Liver (tissue), 9 donors: ENCODE results near the gene SGO2. TPM values are rescaled to one million over a fixed set of nuclear protein-coding genes. Genes with fewer than 3 reads are reported as not detected.

Source experiments
- DNase-seq: peaks from one replicate; pipeline ENCODE4 v3.0.0-alpha.2; 2017; ENCODE audit warnings: low spot score
- H3K27ac ChIP-seq, 2 donors: one replicate each; pipeline ENCODE4 v1.7.0; 2013; ENCODE audit warnings: inconsistent platforms in 2 of 2, low read length in 2 of 2, control low read depth in 1 of 2, low read depth in 1 of 2, mild to moderate bottlenecking in 1 of 2
- H3K27me3 ChIP-seq, 4 donors: one replicate each; pipeline versions ENCODE4 v1.6.1 to v1.7.0; 2013; ENCODE audit warnings: low read length in 3 of 4, inconsistent platforms in 1 of 4, mild to moderate bottlenecking in 1 of 4, moderate library complexity in 1 of 4; ENCODE audit not compliant: control insufficient read depth in 4 of 4, insufficient read depth in 4 of 4
- H3K36me3 ChIP-seq, 4 donors: one replicate each; pipeline versions ENCODE4 v1.6.1 to v1.7.0; 2013; ENCODE audit warnings: low read length in 3 of 4, mild to moderate bottlenecking in 3 of 4, low read depth in 1 of 4, moderate library complexity in 1 of 4; ENCODE audit not compliant: control insufficient read depth in 4 of 4, insufficient read depth in 3 of 4
- H3K4me1 ChIP-seq, 4 donors: one replicate each; pipeline versions ENCODE4 v1.6.1 to v1.7.0; 2013; ENCODE audit warnings: low read length in 3 of 4, mild to moderate bottlenecking in 3 of 4, moderate library complexity in 1 of 4; ENCODE audit not compliant: control insufficient read depth in 4 of 4, insufficient read depth in 4 of 4
- H3K4me3 ChIP-seq, 3 donors: one replicate each; pipeline versions ENCODE4 v1.6.1 to v1.7.0; 2013; ENCODE audit warnings: low read length in 3 of 3, control low read depth in 1 of 3, low read depth in 1 of 3, mild to moderate bottlenecking in 1 of 3
- H3K9ac ChIP-seq, 2 donors: one replicate each; pipeline ENCODE4 v1.7.0; 2013; ENCODE audit warnings: low read length in 2 of 2, mild to moderate bottlenecking in 2 of 2, moderate library complexity in 2 of 2, control low read depth in 1 of 2, low read depth in 1 of 2
- H3K9me3 ChIP-seq, 4 donors: one replicate each; pipeline versions ENCODE4 v1.6.1 to v1.7.0; 2013; ENCODE audit warnings: low read length in 3 of 4; ENCODE audit not compliant: control insufficient read depth in 4 of 4
- ATF3 ChIP-seq: IDR thresholded peaks from 2 replicates; pipeline ENCODE4 v1.6.1; 2016; ENCODE audit warnings: antibody characterized with exemption
- CTCF ChIP-seq: fragments of 150-350 bp; IDR thresholded peaks from 2 replicates; pipeline ENCODE4 v1.5.1; 2017; ENCODE audit warnings: improper control_type of control experiment, low read depth, low read length; ENCODE audit not compliant: missing input control
- HNF4G ChIP-seq: IDR thresholded peaks from 2 replicates; pipeline ENCODE4 v1.6.1; 2016; ENCODE audit warnings: antibody characterized with exemption
- MAX ChIP-seq: IDR thresholded peaks from 2 replicates; pipeline ENCODE4 v1.6.1; 2016; ENCODE audit warnings: antibody characterized with exemption
- NR2F2 ChIP-seq: IDR thresholded peaks from 2 replicates; pipeline ENCODE4 v1.6.1; 2016; ENCODE audit warnings: antibody characterized with exemption
- SP1 ChIP-seq: IDR thresholded peaks from 2 replicates; pipeline ENCODE4 v1.6.1; 2018; ENCODE audit warnings: antibody characterized with exemption, mild to moderate bottlenecking
- ZBTB33 ChIP-seq: IDR thresholded peaks from 2 replicates; pipeline ENCODE4 v1.6.1; 2016; ENCODE audit warnings: antibody characterized with exemption
- WGBS: extraction: QIAGEN DNeasy Blood & Tissue Kit; methylation state at CpG from one replicate; pipeline ENCODE4 v1.1.7; 2013; 5-methylcytosine and 5-hydroxymethylcytosine counted together
- polyA plus RNA-seq, 2 donors: library from polyadenylated mRNA; stranded (reverse) in 1 of 2; unstranded in 1 of 2; fragments of 200-250 nt in 1 of 2; fragments of >200 nt in 1 of 2; fragmentation: Nextera tagmentation in 1 of 2; extraction: Ambion mirVana in 1 of 2; gene quantifications; one replicate each; pipeline versions ENCODE4 v1.2.1 to v1.2.3, GENCODE V29; 2013 to 2015
- total RNA-seq, 2 donors: library from RNA; depleted of rRNA; stranded (reverse); fragments of >200 nt; gene quantifications; one replicate each; pipeline ENCODE4 v1.2.3, GENCODE V29; 2014
- donor health status: healthy.
- donor health status: healthy.
- donor health status: healthy.
- donor health status: healthy.
- donor health status: healthy.

Gene SGO2
- total and polyA plus RNA-seq, 4 donors: 0.58 to 14.9 (median 0.77) TPM

- no peak for TF ChIP-seq ZBTB33
- TF ChIP-seq MAX: no peak
- TF ChIP-seq ATF3: no peak
- no peak for TF ChIP-seq HNF4G
These were observed 78.7 kb downstream of the SGO2 start (continued) for GRCh38 chr2:200604571-200605255.

GRCh38 chr2:200608341-200609027 lies 82.5 kb downstream of the SGO2 start:
- peaks cover 5 to 76% (median 65%) of the 10 kb centered on the region in 4 donors for H3K36me3 ChIP-seq

More at GRCh38 chr2:200608341-200609027, 82.5 kb downstream of the SGO2 start:
- WGBS: 76% methylated on average over 3 of the region's 3 CpGs
- no peaks in the 10 kb centered on the region for H3K9me3 ChIP-seq
- TF ChIP-seq NR2F2 (no peak), ZBTB33 (no peak), SP1 (no peak), CTCF (no peak)
- no peak for DNase-seq
- H3K4me1 ChIP-seq: peaks cover 4 to 17% (median 15%) of the 10 kb centered on the region in 4 donors
- H3K27ac ChIP-seq: no peak overlapping the region
- H3K27me3 ChIP-seq: no peaks in the 10 kb centered on the region
- no peak overlapping the region for H3K9ac ChIP-seq
- H3K4me3 ChIP-seq: no peak overlapping the region
